ENCODE data around the gene ANKRD6. TPM values are rescaled to one million over a fixed set of nuclear protein-coding genes. Genes with fewer than 3 reads are reported as not detected.

The ANKRD6 gene
- total RNA-seq, 4 donors from 2014 or later: 7.7 to 18.5 (median 11.9) TPM

DNA sequence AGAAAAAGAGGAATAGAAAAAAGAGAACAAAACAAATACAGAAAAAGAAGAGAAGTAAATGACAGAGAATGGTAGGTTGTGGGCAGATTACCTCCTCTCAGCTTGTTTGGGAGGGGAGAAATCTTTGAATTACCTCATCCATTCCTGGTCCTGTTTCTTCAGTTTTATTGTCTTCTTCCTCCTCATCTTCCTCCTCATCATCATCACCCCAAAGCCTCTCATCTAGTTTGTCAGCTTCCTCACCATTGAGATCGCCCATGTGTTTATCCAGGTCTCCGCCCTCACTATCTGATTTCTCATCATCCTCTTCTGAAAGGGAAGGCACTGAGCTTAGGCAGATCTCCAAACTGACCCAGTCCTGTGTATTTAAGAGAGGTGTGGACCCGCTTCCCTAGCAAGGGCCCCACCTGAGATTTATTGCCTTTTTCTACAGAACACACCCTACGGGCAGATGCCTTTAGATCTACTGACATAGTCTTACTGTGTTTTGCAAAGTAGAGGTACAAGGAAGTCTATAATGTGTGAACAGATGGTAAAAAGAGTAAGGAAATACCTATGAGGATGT is 229.8 kb downstream of the ANKRD6 start:
- TF ChIP-seq, protein P1, sequence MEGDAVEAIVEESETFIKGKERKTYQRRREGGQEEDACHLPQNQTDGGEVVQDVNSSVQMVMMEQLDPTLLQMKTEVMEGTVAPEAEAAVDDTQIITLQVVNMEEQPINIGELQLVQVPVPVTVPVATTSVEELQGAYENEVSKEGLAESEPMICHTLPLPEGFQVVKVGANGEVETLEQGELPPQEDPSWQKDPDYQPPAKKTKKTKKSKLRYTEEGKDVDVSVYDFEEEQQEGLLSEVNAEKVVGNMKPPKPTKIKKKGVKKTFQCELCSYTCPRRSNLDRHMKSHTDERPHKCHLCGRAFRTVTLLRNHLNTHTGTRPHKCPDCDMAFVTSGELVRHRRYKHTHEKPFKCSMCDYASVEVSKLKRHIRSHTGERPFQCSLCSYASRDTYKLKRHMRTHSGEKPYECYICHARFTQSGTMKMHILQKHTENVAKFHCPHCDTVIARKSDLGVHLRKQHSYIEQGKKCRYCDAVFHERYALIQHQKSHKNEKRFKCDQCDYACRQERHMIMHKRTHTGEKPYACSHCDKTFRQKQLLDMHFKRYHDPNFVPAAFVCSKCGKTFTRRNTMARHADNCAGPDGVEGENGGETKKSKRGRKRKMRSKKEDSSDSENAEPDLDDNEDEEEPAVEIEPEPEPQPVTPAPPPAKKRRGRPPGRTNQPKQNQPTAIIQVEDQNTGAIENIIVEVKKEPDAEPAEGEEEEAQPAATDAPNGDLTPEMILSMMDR (IDR thresholded peaks at IDR 0.05; ENCODE audit: low read depth): no peak

DNA sequence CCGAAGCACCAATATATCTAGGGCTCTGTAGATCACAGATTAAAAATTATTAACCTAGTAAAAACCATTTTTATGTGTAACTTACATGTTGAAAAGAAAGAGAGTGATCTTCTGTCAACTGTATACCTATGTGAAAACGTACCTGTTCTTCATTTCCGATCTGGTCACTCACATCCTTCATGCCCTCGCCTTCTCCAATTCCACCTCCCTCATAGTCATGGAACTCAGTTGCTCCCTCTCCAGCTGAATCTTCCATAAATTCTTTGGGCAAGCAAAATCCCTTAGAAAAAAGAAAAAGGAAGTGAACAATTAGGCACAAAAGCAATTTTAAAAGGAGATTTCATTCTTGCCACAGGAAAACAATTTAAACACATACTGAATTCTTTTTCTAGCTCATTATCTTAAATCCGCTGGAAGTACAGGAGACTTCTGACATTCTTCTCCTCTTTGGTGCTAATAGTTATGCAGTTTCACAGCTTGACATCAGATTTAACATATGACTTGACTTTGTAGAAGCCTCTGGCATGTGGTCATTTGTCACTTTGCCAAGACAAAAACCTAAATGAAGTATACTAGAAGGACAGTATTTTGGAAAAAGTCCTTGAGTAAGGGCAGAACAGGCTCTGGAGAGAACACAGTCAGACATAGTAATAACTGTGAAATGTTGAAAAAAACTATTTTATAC is 235.1 kb downstream of the ANKRD6 start:
- TF ChIP-seq, protein P1 (IDR thresholded peaks at IDR 0.05; ENCODE audit: low read depth): no peak

DNA sequence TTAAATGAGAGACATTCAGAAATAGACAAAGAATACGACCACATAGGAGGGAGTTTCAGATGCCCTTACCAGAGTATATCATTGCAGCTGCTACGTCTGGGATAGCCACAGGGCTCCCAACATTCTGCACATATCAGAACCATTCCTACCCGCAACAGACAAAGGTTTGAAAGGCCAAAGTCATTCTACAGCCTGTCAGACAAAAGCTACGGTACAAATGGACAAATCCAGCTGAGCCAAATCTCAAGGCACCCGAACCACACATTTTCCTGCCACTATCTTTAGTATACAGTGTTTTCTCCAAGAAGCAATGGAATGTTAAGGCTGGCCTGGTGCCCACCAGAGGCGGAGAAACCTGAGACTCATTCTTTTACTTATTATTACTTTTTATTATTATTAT is 236.1 kb downstream of the ANKRD6 start:
- TF ChIP-seq, protein P1 (IDR thresholded peaks at IDR 0.05; ENCODE audit: low read depth): no peak

DNA sequence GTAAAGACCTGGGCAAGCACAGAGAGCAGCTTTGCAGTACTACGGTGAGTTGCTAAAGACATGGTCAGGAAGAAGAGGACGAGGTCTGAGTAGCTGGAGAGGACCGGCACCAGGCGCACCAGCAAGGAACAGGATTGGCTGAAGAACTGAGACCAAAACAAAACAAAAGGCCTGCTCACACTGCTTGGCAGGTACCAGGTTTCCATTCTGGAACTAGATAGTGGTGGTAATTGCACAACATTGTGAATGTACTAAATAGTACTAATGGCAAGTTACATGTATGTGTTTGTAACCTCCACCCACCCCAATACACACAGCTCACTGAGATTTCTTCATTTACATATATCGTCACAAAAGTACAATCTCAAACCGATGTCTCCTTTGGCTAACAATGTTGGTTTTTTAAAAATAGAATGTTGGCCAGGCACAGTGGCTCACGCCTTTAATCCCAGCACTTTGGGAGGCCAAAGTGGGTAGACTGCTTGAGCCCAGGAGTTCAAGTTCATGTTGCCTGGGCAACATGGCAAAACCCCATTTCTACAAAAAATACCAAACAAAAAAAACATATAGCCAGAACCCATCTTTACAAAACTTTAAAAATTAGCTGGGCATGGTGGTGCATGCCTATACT is 238.1 kb downstream of the ANKRD6 start:
- TF ChIP-seq, protein P1 (IDR thresholded peaks at IDR 0.05; ENCODE audit: low read depth): no peak

DNA sequence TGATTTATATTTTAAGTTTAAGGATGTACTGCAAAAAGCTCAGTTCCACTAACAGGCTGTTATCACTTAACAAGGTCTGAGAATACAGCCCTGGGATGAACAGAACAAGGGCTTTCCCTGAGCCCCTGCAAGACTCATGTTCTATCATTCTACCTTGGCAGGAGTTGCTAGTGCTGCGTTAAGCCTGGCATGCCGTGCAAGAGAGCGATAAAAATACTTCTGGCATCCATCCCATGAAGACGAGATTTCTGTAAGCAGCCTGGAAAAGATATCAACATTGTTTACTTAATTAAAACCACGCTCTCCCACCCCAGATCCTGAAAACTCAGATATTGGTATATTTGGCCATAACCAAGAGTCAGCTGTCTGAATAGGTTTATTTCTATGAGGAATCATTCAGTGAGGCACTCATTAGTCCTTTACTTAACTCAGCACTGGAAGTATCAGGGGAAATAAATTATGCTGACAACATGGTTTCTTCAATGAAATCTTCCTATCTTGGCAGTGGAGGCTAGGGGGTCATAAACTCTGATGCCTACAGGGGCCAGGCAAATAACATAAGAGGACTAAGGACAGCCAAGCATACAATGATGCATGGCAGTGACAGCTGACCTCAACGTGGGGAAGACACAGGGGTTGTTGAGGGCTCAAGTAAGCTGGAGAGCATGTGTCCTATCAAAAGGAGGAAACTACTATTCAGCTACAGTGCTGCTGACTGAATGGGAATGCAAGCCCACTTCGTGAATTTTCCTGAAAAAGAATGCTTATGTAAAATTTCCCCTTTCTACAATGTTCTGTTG is 243.2 kb downstream of the ANKRD6 start:
- TF ChIP-seq, protein P1 (IDR thresholded peaks at IDR 0.05; ENCODE audit: low read depth): no peak

DNA sequence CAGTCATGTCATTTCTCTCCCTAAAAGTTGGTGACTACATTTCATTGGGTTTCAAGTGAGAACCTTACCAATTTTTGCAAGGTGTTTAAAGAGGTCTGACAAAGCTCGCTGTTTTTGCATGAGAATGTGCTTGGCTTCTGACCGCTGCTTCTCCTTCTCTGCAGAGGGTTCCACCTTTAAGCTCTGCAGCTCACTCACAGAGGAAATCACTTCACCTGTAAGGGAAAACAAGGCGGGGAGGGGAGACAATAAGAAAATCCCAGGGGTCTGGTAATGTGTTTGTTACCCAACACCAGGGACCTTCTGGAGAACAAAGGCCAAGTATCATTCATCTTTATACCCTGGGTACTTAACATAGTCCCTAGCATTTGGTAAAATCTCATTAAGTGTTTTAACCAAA is 245.6 kb downstream of the ANKRD6 start:
- TF ChIP-seq, protein P1 (IDR thresholded peaks at IDR 0.05; ENCODE audit: low read depth): no peak

All from subcutaneous adipose tissue (tissue), 4 donors.